H1 (cell line): ENCODE measurements around the gene RFXANK.

Experiments
- CEBPB ChIP-seq: IDR thresholded peaks from 2 replicates; pipeline ENCODE4 v1.6.1; 2012; ENCODE audit warnings: low read depth, low read length
- CTCF ChIP-seq, 3 experiments: IDR thresholded peaks; 1 replicate in 2 of 3; 2 replicates in 1 of 3; pipeline versions ENCODE4 v1.5.1 to v1.6.1; 2011; ENCODE audit warnings: low read length in 3 of 3, mild to moderate bottlenecking in 3 of 3, inconsistent platforms in 2 of 3, low read depth in 1 of 3, moderate library complexity in 1 of 3; ENCODE audit not compliant: insufficient read depth in 1 of 3; ENCODE audit errors: control extremely low read depth in 1 of 3
- GABPA ChIP-seq: IDR thresholded peaks from 2 replicates; pipeline ENCODE4 v1.6.1; 2011; ENCODE audit warnings: mild to moderate bottlenecking, low read length, moderate library complexity, borderline replicate concordance; ENCODE audit not compliant: insufficient read depth
- KDM1A ChIP-seq: fragments of 200-600, 300-600 bp; sonication (generic); IDR thresholded peaks from 2 replicates; pipeline ENCODE4 v1.7.1; 2016; ENCODE audit warnings: mild to moderate bottlenecking, low read length, borderline replicate concordance
- KDM4A ChIP-seq: IDR thresholded peaks from one replicate; pipeline ENCODE4 v1.7.1; 2012; ENCODE audit warnings: low read depth, mild to moderate bottlenecking, moderate library complexity, low read length, inconsistent platforms; ENCODE audit not compliant: severe bottlenecking

GRCh38 chr19:19160461-19161035 is 31.5 kb upstream of the RFXANK start:
- no peak for TF ChIP-seq KDM1A
- no peak for TF ChIP-seq CTCF (IDR thresholded peaks at IDR 0.05; ENCODE audit: control extremely low read depth in 1 of 3, insufficient read depth in 1 of 3, low read depth in 1 of 3, low read length in 3 of 3)
- peak; percentile 71; the same call in 1 of the 2 replicates for TF ChIP-seq CEBPB
- no peak for TF ChIP-seq GABPA
- TF ChIP-seq KDM4A, result no peak
